Activated CD4-positive, alpha-beta T cell treated with anti-CD3 and anti-CD28 coated beads for 1 hour (primary cell): ENCODE data around the gene ST6GALNAC3.
"Not testable (repeated sequence)": the region's sequence is repeated elsewhere in the genome, so short reads cannot be mapped to it uniquely, and the experiment has no call there.

Experiments used
- DNase-seq: peaks from one replicate; pipeline ENCODE4 v3.0.0-alpha.2; 2020

The ST6GALNAC3 gene

DNA sequence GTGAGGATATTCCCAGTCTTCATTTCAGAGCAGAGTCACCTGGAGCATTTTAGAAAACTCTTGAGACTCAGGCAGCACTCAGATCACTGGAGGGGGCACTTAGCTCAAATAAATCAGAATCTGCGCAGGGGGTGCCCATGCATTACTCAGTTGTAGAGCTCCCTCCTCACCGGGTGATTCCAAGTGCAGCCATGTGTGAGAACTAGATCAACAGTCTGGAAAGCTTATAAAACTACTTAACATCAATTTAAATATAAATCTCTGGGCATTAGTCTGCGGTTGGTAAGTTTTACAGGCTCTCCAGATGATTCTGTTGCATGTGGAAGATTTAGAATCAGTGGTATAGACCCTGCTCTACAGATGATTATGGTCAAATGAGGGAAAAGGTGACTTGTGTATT, 128.6 kb downstream of the ST6GALNAC3 start:
- no peak for DNase-seq

DNA sequence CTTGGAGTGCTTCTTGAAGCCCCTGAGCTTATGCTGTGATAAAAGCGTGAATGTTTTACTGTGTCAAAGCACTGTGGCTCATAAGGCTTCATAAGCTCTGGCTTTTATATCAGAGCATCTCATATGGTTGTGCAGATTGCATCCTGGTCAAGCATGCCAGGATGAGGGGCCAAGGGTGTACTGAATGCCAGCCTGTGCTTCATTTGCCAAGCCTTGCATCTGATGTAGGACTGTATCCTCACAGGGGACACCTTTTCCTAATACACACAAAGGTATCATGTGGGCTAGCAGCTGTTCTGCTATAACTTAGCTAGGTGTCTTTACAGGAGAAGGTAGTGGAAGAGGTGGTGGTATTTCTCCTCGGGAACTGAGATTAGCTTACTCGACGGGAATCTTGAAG, 134.7 kb downstream of the ST6GALNAC3 start:
- DNase-seq = no peak

GRCh38 chr1:76209648-76210047, 135.1 kb downstream of the ST6GALNAC3 start:
- DNase-seq = no peak

GRCh38 chr1:76210160-76210559, 135.6 kb downstream of the ST6GALNAC3 start:
- DNase-seq = no peak

DNA sequence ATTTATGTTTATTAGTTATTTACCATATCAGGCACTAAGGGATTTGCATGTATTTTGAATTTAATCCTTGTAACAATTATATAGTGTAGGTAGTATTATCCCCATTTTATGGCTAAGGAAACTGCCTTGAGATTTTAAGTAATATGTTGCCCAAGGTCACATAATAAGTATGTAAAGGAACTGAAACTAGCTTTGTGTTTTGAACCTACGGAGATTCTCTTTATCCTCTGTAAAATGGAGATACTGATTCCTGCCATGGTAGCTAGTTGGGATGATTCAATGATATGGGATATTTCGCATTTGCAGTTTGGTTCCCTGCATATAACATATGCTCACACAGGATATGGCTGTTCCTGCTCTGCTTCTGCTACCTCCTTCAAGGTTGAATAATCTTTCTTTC, 144.3 kb downstream of the ST6GALNAC3 start:
- DNase-seq = no peak

DNA sequence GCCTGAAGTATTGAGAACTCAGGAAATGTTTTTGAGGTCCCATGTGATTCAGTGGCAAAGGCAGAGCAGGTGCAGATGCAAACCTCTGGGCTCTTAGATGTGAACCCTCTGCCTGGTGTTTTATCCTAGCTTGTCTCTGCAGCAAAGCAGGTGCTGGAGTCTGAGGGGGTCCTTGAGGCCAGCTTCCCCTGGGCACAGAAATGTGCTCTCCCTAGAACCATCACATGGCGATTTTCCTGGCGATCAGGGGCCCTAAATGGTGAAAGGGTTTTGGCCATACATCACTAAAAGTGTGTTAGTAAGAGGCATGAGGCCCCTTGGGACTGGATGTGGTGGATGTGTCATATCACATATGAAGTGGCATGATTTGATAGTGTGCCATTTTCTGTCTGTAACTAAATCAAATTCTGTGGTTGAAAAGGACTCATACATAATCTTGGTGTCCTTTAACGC, 144.8 kb downstream of the ST6GALNAC3 start:
- no peak for DNase-seq

DNA sequence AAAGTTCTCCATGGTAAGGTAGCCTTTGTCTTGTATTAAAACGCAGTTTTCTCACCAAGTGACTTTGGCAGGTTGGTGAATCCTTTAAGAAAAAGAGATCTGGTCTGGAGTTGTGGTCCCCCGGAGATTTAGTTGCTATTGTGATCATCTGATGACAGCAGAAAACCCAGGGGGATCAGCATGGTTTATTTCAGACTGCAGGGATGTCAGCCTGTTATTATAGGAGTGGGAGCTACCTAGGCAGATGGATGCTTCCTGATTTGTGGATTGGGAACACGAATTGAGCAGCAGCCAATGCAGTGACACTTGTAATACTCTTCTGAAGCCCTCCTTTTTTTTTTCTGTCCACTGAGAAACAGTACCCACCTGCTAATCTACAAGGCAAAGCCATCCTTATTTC, 150.2 kb downstream of the ST6GALNAC3 start:
- no peak for DNase-seq

- no peak for DNase-seq
Observed at GRCh38 chr1:76225526-76225925, 151.0 kb downstream of the ST6GALNAC3 start.

- DNase-seq = no peak
Observed at GRCh38 chr1:76227621-76228020, 153.1 kb downstream of the ST6GALNAC3 start.

DNA sequence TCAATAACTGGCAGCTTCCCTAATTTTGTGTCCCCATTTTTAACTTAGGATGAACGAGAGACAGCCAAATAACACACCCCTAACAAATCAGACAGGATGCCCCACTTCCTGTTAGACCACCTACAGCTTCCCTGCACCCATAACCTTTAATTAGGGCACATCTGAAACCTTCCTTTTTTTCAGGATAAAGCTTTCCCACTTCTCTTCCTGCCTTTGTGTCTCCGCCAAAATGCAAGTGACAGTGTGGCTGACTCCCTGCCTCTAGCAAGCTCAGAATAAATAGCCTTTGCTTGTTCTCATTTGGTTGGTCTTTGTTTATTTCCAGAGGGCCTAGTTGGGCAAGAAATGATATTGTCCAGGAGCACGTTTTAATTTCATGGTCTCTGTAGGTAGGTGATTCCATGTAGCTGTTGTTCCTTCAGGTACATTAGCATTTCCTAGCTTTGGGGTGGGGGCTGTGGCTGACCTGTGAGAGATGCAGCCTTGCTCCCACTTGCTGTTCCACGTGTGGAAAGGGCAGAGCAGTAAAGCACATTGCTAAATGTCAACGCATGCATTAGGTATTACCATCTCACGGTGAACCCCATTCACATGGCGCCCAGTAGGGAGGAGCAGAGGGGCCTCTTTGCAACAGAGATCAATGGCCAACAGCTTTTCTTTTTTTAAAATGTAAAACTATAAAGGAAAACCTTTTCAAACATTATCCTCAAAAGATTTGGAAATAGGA, 154.9 kb downstream of the ST6GALNAC3 start:
- DNase-seq = no peak

DNA sequence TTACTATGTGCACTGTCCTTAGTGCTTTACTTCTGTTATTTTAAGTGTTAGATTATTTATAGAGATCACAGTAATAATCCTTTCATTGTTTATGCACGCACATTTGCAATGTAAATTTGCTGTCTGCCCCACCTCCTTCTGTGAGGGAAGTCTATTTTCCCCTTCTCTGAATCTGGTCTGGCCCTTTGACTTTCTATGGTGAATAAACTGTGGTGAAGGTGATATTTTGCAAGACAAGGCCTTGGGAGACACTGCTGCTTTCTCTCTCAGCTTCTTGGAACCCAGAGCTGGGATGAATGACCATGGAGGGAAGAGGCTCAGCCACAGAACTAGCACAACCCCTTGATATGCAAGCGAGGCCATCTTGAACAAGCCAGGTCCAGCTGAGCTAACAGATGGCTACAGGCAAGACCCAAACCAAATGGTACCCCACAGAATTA, 156.3 kb downstream of the ST6GALNAC3 start:
- no peak for DNase-seq

DNA sequence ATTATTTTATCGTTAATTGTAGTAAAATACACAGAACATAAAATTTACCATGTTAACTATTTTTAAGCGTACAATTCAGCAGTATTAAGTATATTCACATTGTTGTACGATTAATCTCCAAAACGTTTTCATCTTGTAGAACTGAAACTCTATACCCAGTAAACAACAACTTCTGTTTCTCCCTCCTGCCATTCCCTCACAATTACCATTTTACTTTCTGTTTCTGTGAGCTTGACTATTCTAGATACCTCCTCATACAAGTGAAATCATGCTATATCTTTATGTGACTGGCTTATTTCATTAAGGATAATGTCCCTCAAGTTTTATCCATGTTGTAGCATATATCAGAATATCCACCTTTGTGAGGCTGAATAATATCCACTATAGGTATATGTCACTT, 156.8 kb downstream of the ST6GALNAC3 start:
- no peak for DNase-seq

DNA sequence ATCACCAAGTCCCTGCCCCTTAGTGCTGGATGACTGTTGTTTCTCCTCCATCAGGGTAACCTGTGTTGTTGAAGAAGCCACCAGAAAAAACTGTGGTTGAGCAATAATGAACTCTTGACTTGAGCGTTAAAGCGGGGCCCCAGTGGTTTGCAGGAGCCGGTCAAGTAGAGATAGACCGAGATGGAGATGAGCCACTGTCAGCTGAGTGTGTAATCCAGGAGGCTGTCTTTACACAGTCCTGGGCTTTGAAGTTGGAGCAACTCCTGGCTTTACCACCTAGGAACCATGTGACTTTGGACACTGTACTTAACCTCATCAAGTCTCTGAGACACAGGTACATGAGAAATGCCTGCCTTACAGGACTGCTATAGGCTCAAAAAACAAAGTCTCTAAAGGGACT, 158.1 kb downstream of the ST6GALNAC3 start:
- DNase-seq = no peak

- DNase-seq = no peak
Observed at GRCh38 chr1:76234061-76234460, 159.5 kb downstream of the ST6GALNAC3 start.

DNA sequence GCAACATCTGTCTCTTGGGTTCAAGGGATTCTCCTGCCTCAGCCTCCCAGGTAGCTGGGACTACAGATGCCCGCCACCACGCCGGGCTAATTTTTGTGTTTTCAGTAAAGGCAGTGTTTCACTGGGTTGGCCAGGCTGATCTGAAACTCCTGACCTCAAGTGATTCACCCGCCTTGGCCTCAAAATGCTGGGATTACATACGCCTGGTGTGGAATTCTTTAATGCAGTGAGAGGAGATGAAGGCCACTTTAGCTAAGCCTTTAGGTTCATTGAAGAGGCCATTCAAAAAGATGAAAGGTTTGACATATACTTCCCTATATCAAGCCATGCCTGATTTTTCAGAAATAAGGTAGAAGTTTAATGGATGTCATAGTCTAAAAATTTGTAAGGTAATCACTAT, 162.7 kb downstream of the ST6GALNAC3 start:
- DNase-seq = no peak

GRCh38 chr1:76238094-76238628, 163.6 kb downstream of the ST6GALNAC3 start:
- DNase-seq = no peak

DNA sequence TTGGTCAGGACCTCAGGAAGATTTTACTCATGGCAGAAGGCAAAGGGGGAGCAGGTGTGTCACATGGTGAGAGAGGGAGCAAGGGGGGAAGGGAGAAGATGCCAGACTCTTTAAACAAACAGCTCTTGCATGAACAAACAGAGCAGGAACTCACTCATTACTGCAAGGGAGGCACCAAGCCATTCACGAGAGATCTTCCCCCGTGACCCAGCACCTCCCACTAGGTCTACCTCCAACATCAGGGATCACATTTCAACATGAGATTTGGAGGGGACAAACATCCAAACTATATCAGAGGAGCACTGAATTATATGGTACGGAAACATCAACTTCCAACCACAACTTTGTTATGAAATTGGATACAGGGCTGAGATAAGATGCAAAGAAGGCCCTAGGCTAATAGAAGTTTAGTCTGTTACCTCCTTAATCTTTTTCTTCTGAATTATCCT, 164.9 kb downstream of the ST6GALNAC3 start:
- DNase-seq = no peak

- no peak for DNase-seq
Observed at GRCh38 chr1:76240316-76240715, 165.8 kb downstream of the ST6GALNAC3 start.

- DNase-seq = not testable (repeated sequence)
Observed at GRCh38 chr1:76242587-76242986, 168.0 kb downstream of the ST6GALNAC3 start.

DNA sequence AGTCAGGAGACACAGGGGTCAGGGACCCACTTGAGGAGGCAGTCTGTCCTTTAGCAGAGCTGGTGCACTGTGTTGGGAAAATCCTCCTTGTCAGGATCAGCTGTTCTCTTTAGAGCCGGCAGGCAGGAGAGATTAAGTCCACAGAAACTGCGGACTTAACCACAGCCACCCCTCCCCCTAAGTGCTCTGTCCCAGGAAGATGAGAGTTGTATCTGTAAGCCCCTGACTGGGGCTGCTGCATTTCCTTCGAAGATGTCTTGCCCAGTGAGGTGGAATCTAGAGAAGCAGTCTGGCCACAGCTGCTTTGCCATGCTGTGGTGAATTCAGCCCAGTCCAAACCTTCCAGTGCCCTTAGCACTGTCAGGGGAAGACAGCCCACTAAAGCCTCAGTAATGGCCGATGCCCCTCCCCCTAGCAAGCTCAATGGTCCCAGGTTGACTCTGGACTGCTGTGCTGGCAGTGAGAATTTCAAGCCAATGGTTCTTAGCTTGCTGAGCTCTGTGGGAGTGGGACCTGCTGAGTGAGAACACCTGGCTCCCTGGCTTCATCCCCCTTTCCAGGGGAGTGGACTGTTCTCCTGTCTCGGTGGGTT, 172.8 kb downstream of the ST6GALNAC3 start:
- no peak for DNase-seq

- DNase-seq = no peak
Observed at GRCh38 chr1:76250271-76250670, 175.7 kb downstream of the ST6GALNAC3 start.

DNA sequence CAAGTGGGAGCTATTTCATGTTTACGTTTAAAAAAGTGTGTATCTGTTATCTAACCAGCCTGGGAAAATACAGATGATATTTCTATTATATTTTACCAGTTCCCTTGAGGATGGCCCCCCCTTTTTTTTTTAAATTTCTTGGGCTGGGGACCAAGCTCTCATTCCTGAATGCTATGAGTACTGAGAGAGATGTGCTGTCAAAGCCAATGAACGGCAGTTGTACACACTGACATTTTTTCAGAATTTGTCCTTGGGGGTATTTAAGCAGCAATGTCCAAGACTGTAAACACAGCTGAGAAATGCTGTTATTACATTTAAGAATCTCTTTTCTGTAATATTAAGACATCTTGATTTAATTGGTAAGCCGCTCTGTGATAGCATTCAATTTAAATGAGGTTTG, 177.9 kb downstream of the ST6GALNAC3 start:
- DNase-seq = no peak

DNA sequence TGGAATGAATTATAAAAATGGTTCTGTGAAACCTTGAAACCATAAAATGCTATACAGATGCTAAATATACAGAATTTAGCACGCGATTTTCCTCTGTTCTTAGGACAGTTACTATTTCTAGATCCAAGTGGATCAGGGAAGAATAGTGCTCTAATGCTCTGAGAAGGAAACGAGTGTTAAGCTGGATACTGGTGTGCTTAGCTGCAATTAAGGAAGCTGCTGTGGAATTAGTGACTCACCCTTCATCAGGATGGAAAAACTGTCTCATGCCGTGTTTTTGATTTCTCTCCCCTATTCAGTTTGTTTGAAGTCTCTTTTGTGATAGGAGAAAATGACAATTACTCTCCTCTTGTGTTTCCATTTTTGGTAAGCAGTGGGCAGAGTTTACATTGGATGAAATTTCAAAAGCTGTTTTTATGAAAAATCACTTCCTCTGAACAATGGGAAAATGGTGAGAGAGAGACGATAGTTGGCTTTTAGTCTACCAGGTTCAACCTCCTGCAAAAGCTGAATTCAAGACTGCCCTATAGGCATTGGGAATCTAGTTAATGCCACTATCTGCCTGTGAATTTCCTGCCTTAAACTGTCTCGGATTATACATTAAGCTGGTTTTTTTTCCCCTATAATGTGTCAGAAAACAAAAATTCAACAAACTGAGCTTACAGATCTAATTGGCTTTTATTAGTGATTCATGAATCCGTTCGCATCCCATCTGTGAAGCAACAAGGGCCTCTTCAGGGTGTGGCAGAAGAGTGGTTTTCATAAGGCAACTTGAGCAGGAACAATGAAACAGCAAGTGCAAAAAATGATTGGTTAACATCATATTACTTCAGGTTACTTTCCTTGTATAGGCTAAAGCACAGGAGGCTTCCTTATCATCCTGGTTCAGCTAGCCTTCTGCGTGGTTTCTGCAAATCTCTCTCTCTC, 179.8 kb downstream of the ST6GALNAC3 start:
- no peak for DNase-seq
